HG03108 (cell line): ENCODE data around the gene TPRG1.
"Not testable (repeated sequence)": the region's sequence is repeated elsewhere in the genome, so short reads cannot be mapped to it uniquely, and the experiment has no call there.

Experiments used
- ATAC-seq: cut with Tn5 transposase; IDR thresholded peaks from one replicate; pipeline ENCODE4 v1.9.1; 2021; ENCODE audit warnings: moderate library complexity; ENCODE audit not compliant: unreplicated experiment

Gene TPRG1

GRCh38 chr3:189307963-189308362 lies 136.2 kb downstream of the TPRG1 start:
- ATAC-seq = no peak

DNA sequence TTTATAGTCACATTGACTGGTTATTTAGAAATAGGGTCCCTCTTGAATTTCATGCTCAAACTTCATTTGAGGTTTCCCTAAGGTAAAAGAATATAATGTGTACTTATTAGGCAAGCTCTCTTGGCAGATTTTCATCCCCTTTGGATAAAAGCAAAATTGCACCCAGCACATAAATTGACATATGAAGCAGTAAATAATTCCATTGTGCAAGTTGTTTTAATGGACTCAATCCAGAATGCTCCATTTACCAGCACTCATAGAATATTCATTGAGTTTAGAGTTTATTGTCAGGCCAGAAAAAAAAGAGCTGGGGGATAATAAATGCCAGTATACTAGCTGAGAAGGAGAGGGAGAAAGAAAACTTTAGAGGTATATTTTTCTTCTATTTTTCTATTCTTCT lies 136.8 kb downstream of the TPRG1 start:
- no peak for ATAC-seq

GRCh38 chr3:189309400-189309975 lies 137.7 kb downstream of the TPRG1 start:
- ATAC-seq = no peak

GRCh38 chr3:189311521-189311920 lies 139.8 kb downstream of the TPRG1 start:
- no peak for ATAC-seq

DNA sequence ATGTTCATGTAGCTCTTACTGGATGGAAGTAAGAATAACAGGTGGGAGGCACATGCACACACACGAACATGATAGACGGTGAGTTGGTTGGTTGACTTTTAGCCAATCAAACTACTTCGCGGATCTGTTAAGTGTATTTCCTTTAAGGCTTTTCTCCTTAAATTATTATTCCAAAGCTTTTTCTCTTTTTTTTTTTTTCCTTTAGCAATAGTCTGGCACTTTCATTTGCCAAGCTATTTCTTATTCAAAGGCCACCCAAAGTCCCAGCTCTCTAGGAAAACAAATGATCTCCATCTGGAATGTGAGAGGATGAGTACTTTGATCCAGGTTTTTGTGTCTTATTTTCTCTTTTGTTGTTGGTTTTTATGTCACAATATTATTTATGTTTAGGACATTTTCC lies 141.1 kb downstream of the TPRG1 start:
- ATAC-seq = no peak

DNA sequence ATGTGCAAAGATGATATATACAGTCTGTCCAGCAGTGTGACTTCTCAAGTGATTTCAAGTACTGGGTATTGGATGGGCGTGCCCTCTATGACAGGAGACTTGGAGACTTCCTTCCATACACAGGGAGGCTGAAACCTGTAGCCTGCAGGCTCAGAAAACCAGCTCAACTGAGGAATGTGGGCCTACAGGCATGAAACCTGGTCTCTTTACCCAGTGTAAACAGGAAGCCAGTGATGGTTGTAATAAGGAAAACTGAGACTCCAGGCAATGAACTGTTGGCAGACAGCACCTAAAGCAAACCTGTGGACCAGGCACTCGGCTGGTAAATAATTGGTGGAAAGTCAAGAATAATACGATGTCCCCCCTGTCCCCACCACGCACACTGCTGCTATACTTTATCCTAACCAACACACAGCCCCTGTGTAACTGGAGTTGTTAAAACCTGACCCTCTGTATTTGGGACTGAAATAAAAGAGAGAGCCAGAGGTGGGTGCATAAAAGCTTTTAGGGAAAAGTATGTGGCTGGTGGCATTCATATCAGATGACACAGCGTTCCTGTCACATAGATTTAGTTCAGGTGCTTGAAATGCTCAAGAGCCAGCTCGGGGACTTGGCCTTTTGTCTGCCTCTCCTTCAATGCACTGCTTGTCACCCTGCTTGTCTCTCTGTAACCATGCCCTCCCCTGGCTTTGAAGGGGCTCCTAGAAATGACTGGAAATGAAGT lies 144.7 kb downstream of the TPRG1 start:
- ATAC-seq = no peak

- ATAC-seq = no peak
Measured at GRCh38 chr3:189317911-189318310, 146.1 kb downstream of the TPRG1 start.

- no peak for ATAC-seq
Measured at GRCh38 chr3:189320511-189320910, 148.7 kb downstream of the TPRG1 start.

- ATAC-seq = no peak
Measured at GRCh38 chr3:189322339-189322738, 150.6 kb downstream of the TPRG1 start.

- ATAC-seq = peak; percentile 100
Measured at GRCh38 chr3:189324538-189325138, 152.9 kb downstream of the TPRG1 start.

DNA sequence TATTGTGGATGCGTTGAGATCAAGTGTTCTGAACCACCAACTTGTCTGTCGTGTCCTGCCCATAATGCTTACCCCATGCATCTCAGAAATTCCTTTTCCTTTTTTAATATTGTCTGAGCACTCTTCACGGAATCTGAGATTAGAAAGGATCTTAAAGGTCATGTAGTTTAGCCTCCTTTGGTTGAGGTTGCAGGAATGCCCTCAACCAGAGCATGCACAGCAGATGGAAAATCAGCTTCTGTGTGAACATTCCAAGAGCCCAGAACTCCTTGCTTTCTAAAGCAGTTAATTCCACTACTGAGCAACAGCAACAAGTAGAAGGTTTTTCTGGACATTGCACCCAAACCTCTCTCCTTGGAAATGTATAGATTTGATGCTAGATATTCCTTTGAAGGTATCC lies 153.7 kb downstream of the TPRG1 start:
- no peak for ATAC-seq

DNA sequence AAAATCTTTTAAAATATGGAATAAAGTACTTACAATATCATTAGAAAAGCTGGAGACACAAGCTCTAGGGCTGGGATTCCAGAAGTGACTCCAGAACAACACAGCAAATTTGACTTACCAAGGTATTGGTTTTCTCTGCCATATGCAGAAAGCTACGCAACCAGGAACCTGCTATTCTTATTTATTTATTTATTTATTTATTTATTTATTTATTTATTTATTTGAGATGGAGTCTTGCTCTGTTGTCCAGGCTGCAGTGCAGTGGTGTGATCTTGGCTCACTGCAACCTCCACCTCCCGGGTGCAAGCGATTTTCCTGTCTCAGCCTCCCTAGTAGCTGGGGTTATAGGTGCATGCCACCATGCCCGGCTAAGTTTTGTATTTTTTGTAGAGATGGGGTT lies 157.9 kb downstream of the TPRG1 start:
- not testable (repeated sequence) for ATAC-seq

DNA sequence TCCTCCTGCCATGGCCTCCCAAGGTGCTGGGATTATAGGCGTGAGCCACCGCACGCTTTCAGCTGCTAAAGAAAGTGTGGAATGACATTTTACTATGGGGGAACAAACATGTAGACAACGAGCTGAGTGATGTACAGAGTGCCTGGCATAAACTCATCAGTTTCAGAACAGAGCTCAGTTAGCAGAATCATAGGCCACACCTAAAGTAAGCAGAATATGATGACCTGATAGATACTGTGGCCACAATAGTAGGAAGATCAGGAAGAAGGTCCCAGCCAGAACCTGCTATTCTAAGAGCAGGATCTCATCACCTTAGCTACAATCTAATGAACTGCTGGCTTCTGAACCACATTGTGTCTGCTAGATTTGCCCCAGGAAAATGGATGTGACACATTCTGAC lies 158.3 kb downstream of the TPRG1 start:
- ATAC-seq = no peak

GRCh38 chr3:189331002-189331418 lies 159.2 kb downstream of the TPRG1 start:
- no peak for ATAC-seq

- ATAC-seq = no peak
Measured at GRCh38 chr3:189334064-189334920, 162.5 kb downstream of the TPRG1 start.

DNA sequence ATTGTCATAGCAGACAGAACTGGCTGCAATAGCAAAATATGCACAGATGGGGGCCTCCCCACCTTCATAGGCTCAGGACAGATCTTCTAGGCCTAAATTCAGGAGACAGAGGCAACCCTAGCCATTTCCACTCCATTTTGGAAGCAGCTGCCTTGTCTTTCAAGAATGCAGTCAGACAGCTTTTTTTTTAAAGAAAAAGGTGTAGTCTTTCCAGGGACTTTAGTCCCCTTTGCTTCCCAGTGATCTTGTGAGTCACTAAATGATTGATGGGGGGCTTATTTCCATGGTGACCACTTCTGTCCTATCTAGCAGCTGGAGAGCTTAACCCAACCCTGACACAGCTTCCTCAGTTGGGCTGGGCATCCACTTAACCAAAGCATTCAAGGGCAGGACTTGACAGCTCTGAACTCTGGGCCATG lies 165.9 kb downstream of the TPRG1 start:
- ATAC-seq = no peak

- ATAC-seq = no peak
Measured at GRCh38 chr3:189338366-189338765, 166.6 kb downstream of the TPRG1 start.

GRCh38 chr3:189339996-189340395 lies 168.2 kb downstream of the TPRG1 start:
- ATAC-seq = no peak

DNA sequence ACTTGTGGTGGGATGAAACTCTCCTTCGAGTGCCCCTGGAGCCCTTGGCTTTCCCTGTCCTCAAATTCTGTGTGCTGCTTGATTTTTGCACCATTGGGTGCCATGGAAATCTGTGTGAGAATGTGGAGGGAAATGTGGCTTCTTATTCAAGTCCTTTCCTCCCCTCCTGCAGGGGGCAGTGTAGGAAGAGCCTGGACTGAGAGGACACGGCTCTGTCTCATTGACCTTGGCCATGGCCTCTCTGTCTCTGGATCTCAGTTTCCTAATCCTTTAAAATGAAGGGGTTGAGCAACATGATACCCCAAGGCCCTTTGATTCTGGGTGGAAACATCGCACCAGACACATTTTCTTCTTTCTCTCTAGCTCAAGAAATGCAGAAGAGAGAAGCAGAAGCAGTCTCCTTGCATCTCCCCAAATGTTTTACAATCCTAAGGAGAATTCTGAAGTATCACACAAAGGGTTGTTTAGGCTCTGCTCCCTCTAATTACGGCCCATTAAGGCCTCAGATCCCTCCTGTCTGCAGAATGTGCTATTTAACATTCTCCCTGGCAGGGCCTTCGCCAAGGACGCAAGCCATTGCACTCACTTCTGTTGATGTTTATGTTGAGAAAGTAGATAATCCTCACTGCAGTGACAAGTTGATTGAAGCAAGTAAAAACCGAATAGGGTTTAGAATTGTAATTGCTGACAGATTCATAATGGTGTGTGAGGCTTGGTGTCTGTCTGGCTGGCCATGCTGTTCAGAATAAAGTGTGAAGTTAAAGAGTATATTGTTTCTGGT lies 169.1 kb downstream of the TPRG1 start:
- no peak for ATAC-seq

DNA sequence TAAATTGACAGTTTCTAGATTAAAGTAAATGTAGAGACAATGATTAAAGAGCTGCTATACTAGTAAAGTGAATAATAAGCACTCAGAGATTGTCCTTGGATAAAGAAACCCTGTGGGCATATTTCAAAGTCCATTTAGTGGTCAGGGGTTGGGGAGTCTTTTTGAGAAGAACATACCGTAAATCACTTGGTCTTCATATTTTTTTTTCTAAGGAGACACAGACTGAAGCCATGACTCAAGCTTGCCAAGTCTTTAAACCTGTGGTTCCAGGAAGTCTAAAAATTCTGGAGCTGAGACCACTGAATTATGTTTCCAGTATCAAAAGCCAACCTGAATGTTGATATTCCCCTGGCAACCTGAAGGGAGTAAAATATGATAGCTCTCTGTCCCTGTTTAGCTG lies 171.0 kb downstream of the TPRG1 start:
- no peak for ATAC-seq

DNA sequence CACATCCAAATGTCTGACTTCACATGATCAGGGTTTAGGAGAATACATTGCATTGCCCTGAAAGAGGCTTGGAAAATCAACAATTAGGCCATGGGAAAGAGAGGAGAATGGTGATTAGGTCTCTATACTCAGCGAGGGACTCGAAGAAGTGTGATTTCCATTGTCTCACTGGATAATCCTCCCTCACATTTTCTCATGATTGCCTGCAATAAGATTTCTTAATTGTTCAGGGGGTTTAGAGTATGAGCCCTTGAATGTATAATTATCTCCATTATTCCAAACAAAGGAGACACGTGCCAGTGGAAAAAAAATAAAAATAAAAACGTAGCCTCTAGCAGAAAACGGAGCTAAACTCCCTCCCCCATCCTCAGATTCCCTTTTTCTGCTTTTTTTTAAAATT lies 173.2 kb downstream of the TPRG1 start:
- no peak for ATAC-seq
